Peyer's patch (tissue), 4 donors: ENCODE results near the gene KHDC4.

ENCODE experiments used
- POLR2A ChIP-seq, 2 donors: fragments of 450-650 bp; IDR thresholded peaks; one replicate each; pipeline ENCODE4 v1.5.1; 2017; ENCODE audit warnings: antibody characterized with exemption in 2 of 2, mild to moderate bottlenecking in 2 of 2, moderate library complexity in 2 of 2
- TF ChIP-seq, protein P1 (sequence below), 6 experiments: fragments of 450-650 bp in 4 of 6; fragments of 200-600 bp in 2 of 6; sonication (generic) in 1 of 6; IDR thresholded peaks; one replicate each; pipeline ENCODE4 v1.5.1; 2017 to 2019; ENCODE audit warnings: antibody characterized with exemption in 6 of 6, mild to moderate bottlenecking in 3 of 6, moderate library complexity in 1 of 6

DNA sequence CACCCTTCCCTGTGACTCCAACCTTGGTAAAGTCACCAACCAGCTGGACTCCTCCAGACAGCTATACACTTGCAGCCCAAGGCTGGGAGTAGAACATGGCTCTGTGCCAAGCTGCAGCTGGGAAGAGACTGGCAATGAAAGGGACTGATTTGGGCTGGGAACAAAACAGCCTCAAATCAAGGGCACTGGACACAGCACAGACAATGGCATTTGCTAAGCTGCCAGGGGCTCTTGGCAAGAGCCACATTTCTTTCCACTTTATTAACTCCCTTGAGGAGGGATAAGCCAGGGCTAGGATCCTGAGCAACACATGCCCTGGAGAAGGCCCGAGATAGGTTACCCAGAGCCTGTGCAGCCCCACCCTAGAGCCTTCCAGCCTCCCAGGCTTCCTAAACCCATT lies 62.8 kb downstream of the KHDC4 start:
- no peak for TF ChIP-seq POLR2A (IDR thresholded peaks at IDR 0.05)
- TF ChIP-seq, protein P1, sequence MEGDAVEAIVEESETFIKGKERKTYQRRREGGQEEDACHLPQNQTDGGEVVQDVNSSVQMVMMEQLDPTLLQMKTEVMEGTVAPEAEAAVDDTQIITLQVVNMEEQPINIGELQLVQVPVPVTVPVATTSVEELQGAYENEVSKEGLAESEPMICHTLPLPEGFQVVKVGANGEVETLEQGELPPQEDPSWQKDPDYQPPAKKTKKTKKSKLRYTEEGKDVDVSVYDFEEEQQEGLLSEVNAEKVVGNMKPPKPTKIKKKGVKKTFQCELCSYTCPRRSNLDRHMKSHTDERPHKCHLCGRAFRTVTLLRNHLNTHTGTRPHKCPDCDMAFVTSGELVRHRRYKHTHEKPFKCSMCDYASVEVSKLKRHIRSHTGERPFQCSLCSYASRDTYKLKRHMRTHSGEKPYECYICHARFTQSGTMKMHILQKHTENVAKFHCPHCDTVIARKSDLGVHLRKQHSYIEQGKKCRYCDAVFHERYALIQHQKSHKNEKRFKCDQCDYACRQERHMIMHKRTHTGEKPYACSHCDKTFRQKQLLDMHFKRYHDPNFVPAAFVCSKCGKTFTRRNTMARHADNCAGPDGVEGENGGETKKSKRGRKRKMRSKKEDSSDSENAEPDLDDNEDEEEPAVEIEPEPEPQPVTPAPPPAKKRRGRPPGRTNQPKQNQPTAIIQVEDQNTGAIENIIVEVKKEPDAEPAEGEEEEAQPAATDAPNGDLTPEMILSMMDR (IDR thresholded peaks at IDR 0.05), result no peak
